ENCODE data around the gene TFCP2.

- no peak for TF ChIP-seq CTCF (IDR thresholded peaks at IDR 0.05; ENCODE audit: low read depth, low read length)
- TF ChIP-seq EZH2phosphoT487 (IDR thresholded peaks at IDR 0.05; ENCODE audit: low read depth) = no peak
Observed at GRCh38 chr12:51192284-51192671, 19.3 kb upstream of the TFCP2 start.
